ENCODE data around the gene DNM2. TPM values are rescaled to one million over a fixed set of nuclear protein-coding genes. Genes with fewer than 3 reads are reported as not detected.

Gene DNM2
- 284 and 297 TPM in 2 replicates for total RNA-seq (2013; cell fraction: nucleolus; rRNA removed)
- total RNA-seq (2014; rRNA removed) (56.8 and 68.7 TPM in 2 replicates), total RNA-seq (2014; rRNA removed; fragmentation: Illumina TruSeq; extraction: Trizol) (53.0 and 58.9 TPM in 2 replicates), total RNA-seq (2021) (128 and 146 TPM in 2 replicates), polyA plus RNA-seq (2011; rRNA removed) (22.8 and 47.4 TPM in 2 replicates), polyA plus RNA-seq (2014; fragmentation: Illumina TruSeq; extraction: Trizol) (54.5 and 69.2 TPM in 2 replicates), polyA plus RNA-seq (2014; fragmentation: Nextera tagmentation; extraction: Ambion mirVana) (1 to 10 TPM; 1.2 to 3.4 TPM), polyA plus RNA-seq (2014; rRNA removed) (93.1 and 113 TPM in 2 replicates), polyA plus RNA-seq (2016; fragmentation: Nextera tagmentation; extraction: Ambion mirVana) (100 to 1,000 TPM in 1 of 2 experiments, 10 to 100 TPM in 1; 98.3 to 100 TPM), polyA minus RNA-seq (2011; rRNA and poly(A)+ RNA removed) (102 and 114 TPM in 2 replicates), Bru-seq, nascent RNA (percentile 67 among the genes with signal in this experiment), BruChase-seq, experiment 1, labeled RNA remaining after a 6-hour chase (percentile 77 among the genes with signal in this experiment), BruChase-seq, experiment 2, labeled RNA remaining after a 2-hour chase (percentile 76 among the genes with signal in this experiment)
- 38.6 TPM for polyA plus RNA-seq (2011; ENCODE audit: low read depth)
- polyA plus RNA-seq (2011; cell fraction: cytosol; rRNA removed), result 40.7 and 47.0 TPM in 2 replicates
- polyA plus RNA-seq (2011; cell fraction: nucleus; rRNA removed), result 133 and 175 TPM in 2 replicates
- polyA plus RNA-seq (2012), result 82.2 and 92.4 TPM in 2 replicates
- 44.5 and 54.7 TPM in 2 replicates for polyA minus RNA-seq (2011; cell fraction: cytosol; rRNA and poly(A)+ RNA removed)
- 103 and 181 TPM in 2 replicates for polyA minus RNA-seq (2011; cell fraction: nucleus; rRNA and poly(A)+ RNA removed)
- long read RNA-seq, experiment 1, full-length matches to known transcripts, result 1 of 7 reads
- long read RNA-seq, experiment 1, partial matches to known transcripts, result 3 of 7 reads
- long read RNA-seq, experiment 1, other reads (novel, unspliced or antisense), result 3 of 7 reads
- long read RNA-seq, experiment 2, partial matches to known transcripts, result 1 of 3 reads
- long read RNA-seq, experiment 2, other reads (novel, unspliced or antisense), result 2 of 3 reads

GRCh38 chr19:10717356-10718204 lies at the start of gene DNM2:
TSS of gene DNM2 (plus strand) at chr19:10718079. CDS start at chr19:10718243, 164 bp downstream.
- WGBS (ENCODE audit: insufficient coverage, insufficient replicate concordance, low lambda C conversion rate, missing lambda C conversion rate), result under 1% methylated on average over 37 of the region's 57 CpGs
- peaks cover 11% of the 10 kb centered on the region for H3K4me1 ChIP-seq (ENCODE audit: control insufficient read depth, insufficient read depth, low read length)
- H3K27ac ChIP-seq (ENCODE audit: control insufficient read depth, insufficient read depth), result peak within 1 kb of the TSS; percentile 92
- H3K79me2 ChIP-seq (ENCODE audit: control insufficient read depth, insufficient read depth, low read length), result peaks cover 46% of the 10 kb centered on the region
- peak within 1 kb of the TSS; percentile 84 for H2AFZ ChIP-seq (ENCODE audit: control insufficient read depth, low read depth, low read length)
- H4K20me1 ChIP-seq (ENCODE audit: control insufficient read depth, insufficient read depth), result peaks cover 20% of the 10 kb centered on the region
- in situ Hi-C loops (cut with MboI) (loop anchor here (5.0 kb wide), 1 partner anchor 145 kb away; no protein-coding TSS in a partner anchor), intact Hi-C loops (cut with micrococcal nuclease; ENCODE audit: unreplicated experiment) (loop anchor here (1.0 to 10.0 kb wide), 7 partner anchors 42 to 377 kb away; partner anchors contain the start of genes SMARCA4 and TMED1)
- peaks cover 0 to 4% of the 10 kb centered on the region in 2 experiments; a peak in 1 of 4 replicates for H3K36me3 ChIP-seq (ENCODE audit: control insufficient read depth in 2 of 2, insufficient read depth in 2 of 2, low read length in 1 of 2)
- H3K27me3 ChIP-seq (replicated peaks in 1 of 2; ENCODE audit: control insufficient read depth in 2 of 2, insufficient read depth in 2 of 2, low read length in 1 of 2), result no peaks in the 10 kb centered on the region
- no TSS peak for BruUV-seq (replicated peaks)
- peak; percentile 100 for FAIRE-seq
- ChIA-PET POLR2A (interaction anchor here (0.6 to 5.5 kb wide), 17 partner anchors 9 to 616 kb away, joined by 3 to 34 read pairs (median 4); partner anchors contain the start of genes QTRT1 and TMED1), RAD21 (ENCODE audit: unreplicated experiment) (interaction anchor here (0.7 to 5.4 kb wide), 35 partner anchors 10 to 224 kb away, joined by 3 to 102 read pairs (median 4); partner anchors contain the start of genes CARM1, QTRT1 and TMED1), CTCF (interaction anchor here (0.6 to 7.9 kb wide), 54 partner anchors 8 to 318 kb away, joined by 3 to 211 read pairs (median 4); partner anchors contain the start of genes C19orf38, QTRT1 and TMED1), SMC1A (ENCODE audit: uncharacterized antibody, unreplicated experiment) (interaction anchor here (0.5 to 6.6 kb wide), 32 partner anchors 9 to 177 kb away, joined by 3 to 102 read pairs (median 4); partner anchors contain the start of genes QTRT1 and TMED1)
- H3K9me3 ChIP-seq (replicated peaks; ENCODE audit: control insufficient read depth, insufficient read depth, low read length), result no peaks in the 10 kb centered on the region
- ATAC-seq, result peak; percentile 93
- peak within 1 kb of the TSS; percentile 99 for H3K4me2 ChIP-seq (ENCODE audit: control insufficient read depth, insufficient read depth)
- H3K9ac ChIP-seq (ENCODE audit: control insufficient read depth, insufficient read depth, low read length), result peak within 1 kb of the TSS; percentile 96
- H3K4me3 ChIP-seq, result peak within 1 kb of the TSS; percentile 81
- peak; percentile 100 for DNase-seq (ENCODE audit: low read depth, low spot score)
- TF ChIP-seq ATF3 (IDR thresholded peaks at IDR 0.05; ENCODE audit: borderline replicate concordance, extremely low read depth, low read depth, low read length) (no peak), ELK1 (IDR thresholded peaks at IDR 0.05; ENCODE audit: low read depth, low read length) (0 out of 2 replicates have a peak, but pooled peaks have one; percentile 25), POLR2AphosphoS5 (IDR thresholded peaks at IDR 0.05; ENCODE audit: low read length) (peak; percentile 81; the same call in 1 of the 2 replicates), ZZZ3 (IDR thresholded peaks at IDR 0.05; ENCODE audit: control insufficient read depth, insufficient read length, low read depth) (no peak), SMAD5 (IDR thresholded peaks at IDR 0.05; ENCODE audit: low read depth) (no peak), MXI1 (IDR thresholded peaks at IDR 0.05; ENCODE audit: low read depth, low read length) (peak; percentile 77), TAF1 (IDR thresholded peaks at IDR 0.05; ENCODE audit: borderline replicate concordance, low read depth, low read length) (0 out of 2 replicates have a peak, but pooled peaks have one; percentile 47), IRF5 (IDR thresholded peaks at IDR 0.05; ENCODE audit: borderline replicate concordance) (no peak), POLR2A (IDR thresholded peaks at IDR 0.05; ENCODE audit: low read depth, low read length) (peak; percentile 94), KLF5 (IDR thresholded peaks at IDR 0.05; ENCODE audit: partially characterized antibody) (peak; percentile 98), BACH1 (IDR thresholded peaks at IDR 0.05; ENCODE audit: borderline replicate concordance) (peak; percentile 87), KAT2A (conservative IDR thresholded peaks at IDR 0.05; ENCODE audit: control insufficient read depth, low read depth, low read length) (no peak), ATF7 (IDR thresholded peaks at IDR 0.05; ENCODE audit: low read depth) (peak; percentile 84)
